ENCODE data around the gene BOD1L2. TPM values are rescaled to one million over a fixed set of nuclear protein-coding genes. Genes with fewer than 3 reads are reported as not detected.

BOD1L2 gene
- total and polyA plus RNA-seq, 9 donors: not detected

- no peaks in the 10 kb centered on the region for H3K9me3 ChIP-seq
- H3K4me3 ChIP-seq: no peak overlapping the region
- WGBS, 3 donors: 79 to 89% (median 79%) methylated on average over 1 of the region's 1 CpG
- no peaks in the 10 kb centered on the region for H3K27me3 ChIP-seq
- no peak overlapping the region for H3K27ac ChIP-seq
- no peak for DNase-seq
- no peaks in the 10 kb centered on the region for H3K4me1 ChIP-seq (ENCODE audit: insufficient read depth)
- intact Hi-C loops (cut with DNase I): no loop called here
- TF ChIP-seq EP300 (IDR thresholded peaks at IDR 0.05) (no peak), CTCF (IDR thresholded peaks at IDR 0.05) (no peak), POLR2A (IDR thresholded peaks at IDR 0.05) (no peak)
- no peaks in the 10 kb centered on the region for H3K36me3 ChIP-seq
These were observed 20.9 kb downstream of the BOD1L2 start for GRCh38 chr18:57167617-57168308.

- intact Hi-C loops (cut with DNase I): no loop called here
- H3K9me3 ChIP-seq: no peaks in the 10 kb centered on the region
- no peak for DNase-seq
- no peak overlapping the region for H3K4me3 ChIP-seq
- no peaks in the 10 kb centered on the region for H3K27me3 ChIP-seq
- no peak for TF ChIP-seq CTCF (IDR thresholded peaks at IDR 0.05)
- no peak for TF ChIP-seq EP300 (IDR thresholded peaks at IDR 0.05)
- no peak for TF ChIP-seq POLR2A (IDR thresholded peaks at IDR 0.05)
- H3K4me1 ChIP-seq (ENCODE audit: insufficient read depth): no peaks in the 10 kb centered on the region
- no peak overlapping the region for H3K27ac ChIP-seq
- H3K36me3 ChIP-seq: no peaks in the 10 kb centered on the region
- 30 to 48% (median 36%) methylated on average over 1 of the region's 1 CpG for WGBS, 3 donors
These were observed 24.1 kb downstream of the BOD1L2 start for GRCh38 chr18:57171026-57171425.

GRCh38 chr18:57175532-57175931 lies 28.6 kb downstream of the BOD1L2 start:
- H3K4me3 ChIP-seq: no peak overlapping the region
- no peaks in the 10 kb centered on the region for H3K36me3 ChIP-seq
- WGBS, 3 donors: 56 to 75% (median 74%) methylated on average over 2 of the region's 2 CpGs
- TF ChIP-seq POLR2A (IDR thresholded peaks at IDR 0.05) (no peak), CTCF (IDR thresholded peaks at IDR 0.05) (no peak), EP300 (IDR thresholded peaks at IDR 0.05) (no peak)
- no peak overlapping the region for H3K27ac ChIP-seq
- DNase-seq: no peak
- H3K27me3 ChIP-seq: no peaks in the 10 kb centered on the region
- no peaks in the 10 kb centered on the region for H3K4me1 ChIP-seq (ENCODE audit: insufficient read depth)
- no peaks in the 10 kb centered on the region for H3K9me3 ChIP-seq
- intact Hi-C loops (cut with DNase I): no loop called here

- Histone ChIP-seq H3K4me3 (no peak overlapping the region), H3K27ac (no peak overlapping the region), H3K9me3 (peaks cover 0 to 6% of the 10 kb centered on the region in 2 donors), H3K36me3 (no peaks in the 10 kb centered on the region), H3K4me1 (ENCODE audit: insufficient read depth) (no peaks in the 10 kb centered on the region), H3K27me3 (no peaks in the 10 kb centered on the region)
- no peak for DNase-seq
- intact Hi-C loops (cut with DNase I): no loop called here
- 66 to 81% (median 75%) methylated on average over 1 of the region's 1 CpG for WGBS, 3 donors
- TF ChIP-seq CTCF (IDR thresholded peaks at IDR 0.05): no peak
- no peak for TF ChIP-seq POLR2A (IDR thresholded peaks at IDR 0.05)
- TF ChIP-seq EP300 (IDR thresholded peaks at IDR 0.05): no peak
These were observed 38.5 kb downstream of the BOD1L2 start for GRCh38 chr18:57185434-57185833.

All from ovary (tissue), 9 donors.